ENCODE data around the gene SULT1A2.
A peak's percentile ranks its signal among the peaks of the same experiment; 100 is the strongest.
"Not testable (repeated sequence)": the region's sequence is repeated elsewhere in the genome, so short reads cannot be mapped to it uniquely, and the experiment has no call there.

SULT1A2 gene

DNA sequence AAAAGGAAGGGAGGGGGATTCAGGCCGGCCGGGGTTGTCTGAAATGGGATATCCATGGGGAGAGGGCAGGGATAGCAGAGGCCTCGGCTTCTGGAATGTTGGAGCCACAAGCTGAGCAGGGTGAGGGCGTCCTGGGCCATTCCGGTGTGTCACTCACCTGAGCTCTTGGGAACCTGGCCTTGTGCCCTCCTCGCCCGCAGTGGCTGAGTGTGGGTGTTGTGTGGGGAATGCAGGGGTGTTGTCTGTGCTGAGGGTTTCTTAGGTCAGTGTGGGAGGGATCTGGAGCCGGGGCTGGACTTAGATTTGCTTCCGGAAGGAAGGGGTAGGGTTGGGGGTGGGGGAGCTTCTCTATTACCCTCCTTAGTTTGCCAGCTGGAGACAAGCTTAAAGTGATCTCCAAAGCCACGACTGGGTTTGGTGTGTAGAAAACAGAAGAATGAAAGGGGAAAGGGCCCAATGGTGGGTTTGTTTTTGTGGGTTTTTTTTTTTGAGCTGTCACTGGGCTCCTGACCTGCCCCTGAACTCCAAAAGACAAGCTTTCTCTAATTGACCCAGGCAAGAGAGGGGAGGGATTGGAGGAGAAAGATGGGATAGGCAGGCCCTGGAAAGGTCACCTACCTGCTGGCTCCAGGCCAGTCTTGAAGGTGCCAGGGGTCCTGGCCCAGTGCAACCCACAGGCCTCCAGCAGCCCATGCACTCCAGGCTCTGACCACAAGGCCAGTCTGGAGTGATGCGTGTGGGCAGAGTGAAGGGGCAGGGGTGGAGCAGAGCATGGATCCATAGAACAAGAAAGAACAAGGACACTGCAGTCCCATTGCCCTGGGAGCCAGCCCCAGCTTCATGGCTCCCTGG is at the start of gene SULT1A2:
SULT1A2 (minus strand) TSS at position 211 of the 852 bp plus-strand sequence. CDS start 1,120 bp downstream, outside the sequence.
- ChIA-PET POLR2A (no interaction called here), CTCF (no interaction called here)
- DNase-seq (ENCODE audit: low read depth, low spot score): no peak
- TF ChIP-seq, protein P1, sequence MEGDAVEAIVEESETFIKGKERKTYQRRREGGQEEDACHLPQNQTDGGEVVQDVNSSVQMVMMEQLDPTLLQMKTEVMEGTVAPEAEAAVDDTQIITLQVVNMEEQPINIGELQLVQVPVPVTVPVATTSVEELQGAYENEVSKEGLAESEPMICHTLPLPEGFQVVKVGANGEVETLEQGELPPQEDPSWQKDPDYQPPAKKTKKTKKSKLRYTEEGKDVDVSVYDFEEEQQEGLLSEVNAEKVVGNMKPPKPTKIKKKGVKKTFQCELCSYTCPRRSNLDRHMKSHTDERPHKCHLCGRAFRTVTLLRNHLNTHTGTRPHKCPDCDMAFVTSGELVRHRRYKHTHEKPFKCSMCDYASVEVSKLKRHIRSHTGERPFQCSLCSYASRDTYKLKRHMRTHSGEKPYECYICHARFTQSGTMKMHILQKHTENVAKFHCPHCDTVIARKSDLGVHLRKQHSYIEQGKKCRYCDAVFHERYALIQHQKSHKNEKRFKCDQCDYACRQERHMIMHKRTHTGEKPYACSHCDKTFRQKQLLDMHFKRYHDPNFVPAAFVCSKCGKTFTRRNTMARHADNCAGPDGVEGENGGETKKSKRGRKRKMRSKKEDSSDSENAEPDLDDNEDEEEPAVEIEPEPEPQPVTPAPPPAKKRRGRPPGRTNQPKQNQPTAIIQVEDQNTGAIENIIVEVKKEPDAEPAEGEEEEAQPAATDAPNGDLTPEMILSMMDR (IDR thresholded peaks at IDR 0.05; ENCODE audit: insufficient read depth, low read length, missing control alignments): no peak
- H3K4me3 ChIP-seq (ENCODE audit: low read depth, low read length): no peak within 1 kb of the TSS

DNA sequence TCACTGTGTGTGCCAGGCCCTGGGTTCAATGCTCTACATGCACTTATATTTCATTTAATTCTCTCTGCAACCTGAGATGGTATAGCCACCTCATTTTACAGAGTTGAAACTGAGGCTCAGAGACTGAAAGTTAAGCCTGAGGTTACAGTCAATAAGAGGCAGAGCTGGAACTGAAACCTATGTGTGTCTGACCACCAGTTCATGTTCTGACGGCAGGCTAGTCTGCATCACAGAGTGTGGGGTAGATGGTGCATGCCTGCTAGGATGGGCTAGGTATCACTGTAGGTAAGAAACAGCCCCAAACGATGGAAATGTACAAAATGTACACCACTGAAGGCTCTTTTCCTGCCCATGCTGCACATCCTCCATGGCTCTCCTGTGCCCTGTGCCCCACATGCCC is 43.1 kb upstream of the SULT1A2 start:
- CTCF ChIA-PET; DNase-seq (ENCODE audit: low read depth, low spot score); POLR2A ChIA-PET; H3K4me3 ChIP-seq (ENCODE audit: low read depth, low read length): not testable (repeated sequence)

DNA sequence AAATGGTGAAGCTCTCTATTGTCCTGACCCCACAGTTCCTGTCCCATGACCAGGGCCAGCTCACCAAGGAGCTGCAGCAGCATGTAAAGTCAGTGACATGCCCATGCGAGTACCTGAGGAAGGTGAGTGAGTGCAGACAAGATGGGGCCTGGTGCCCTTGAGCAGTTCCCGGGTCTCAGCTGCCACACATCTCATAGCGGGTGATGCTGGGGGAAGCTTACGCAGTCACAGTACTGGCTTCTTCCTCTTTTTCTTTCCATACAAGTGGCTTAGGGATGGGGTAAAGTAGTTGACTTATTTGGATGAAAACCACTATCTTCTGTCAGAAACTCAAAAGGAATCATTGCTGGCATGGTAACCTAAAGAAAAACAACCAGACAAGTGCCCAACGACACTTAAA is 41.5 kb upstream of the SULT1A2 start:
- POLR2A ChIA-PET; DNase-seq (ENCODE audit: low read depth, low spot score); H3K4me3 ChIP-seq (ENCODE audit: low read depth, low read length); CTCF ChIA-PET: not testable (repeated sequence)

DNA sequence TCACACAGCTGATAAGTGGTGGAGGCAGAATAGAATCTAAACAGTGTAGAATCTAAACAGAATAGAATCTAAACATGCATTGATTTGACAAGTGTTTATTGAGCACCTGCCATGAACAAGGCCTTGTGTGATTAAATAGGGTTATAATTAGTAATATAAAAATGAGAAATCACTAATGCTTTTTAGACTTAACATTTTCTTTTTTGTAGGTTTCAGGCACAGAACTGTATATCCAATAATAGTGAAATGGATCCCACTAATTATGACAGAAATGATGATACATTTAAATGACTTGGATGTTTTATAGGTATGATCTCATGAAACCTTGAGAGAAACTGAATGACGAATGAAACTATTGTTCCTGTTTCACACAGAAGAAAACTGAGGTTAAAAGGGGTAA is 40.9 kb upstream of the SULT1A2 start, which contains the start of gene NPIPB8:
NPIPB8 (plus strand) TSS at position 301 of the 400 bp plus-strand sequence. CDS start 296 bp downstream, outside the sequence.
- POLR2A ChIA-PET; H3K4me3 ChIP-seq (ENCODE audit: low read depth, low read length); CTCF ChIA-PET; DNase-seq (ENCODE audit: low read depth, low spot score): not testable (repeated sequence)

DNA sequence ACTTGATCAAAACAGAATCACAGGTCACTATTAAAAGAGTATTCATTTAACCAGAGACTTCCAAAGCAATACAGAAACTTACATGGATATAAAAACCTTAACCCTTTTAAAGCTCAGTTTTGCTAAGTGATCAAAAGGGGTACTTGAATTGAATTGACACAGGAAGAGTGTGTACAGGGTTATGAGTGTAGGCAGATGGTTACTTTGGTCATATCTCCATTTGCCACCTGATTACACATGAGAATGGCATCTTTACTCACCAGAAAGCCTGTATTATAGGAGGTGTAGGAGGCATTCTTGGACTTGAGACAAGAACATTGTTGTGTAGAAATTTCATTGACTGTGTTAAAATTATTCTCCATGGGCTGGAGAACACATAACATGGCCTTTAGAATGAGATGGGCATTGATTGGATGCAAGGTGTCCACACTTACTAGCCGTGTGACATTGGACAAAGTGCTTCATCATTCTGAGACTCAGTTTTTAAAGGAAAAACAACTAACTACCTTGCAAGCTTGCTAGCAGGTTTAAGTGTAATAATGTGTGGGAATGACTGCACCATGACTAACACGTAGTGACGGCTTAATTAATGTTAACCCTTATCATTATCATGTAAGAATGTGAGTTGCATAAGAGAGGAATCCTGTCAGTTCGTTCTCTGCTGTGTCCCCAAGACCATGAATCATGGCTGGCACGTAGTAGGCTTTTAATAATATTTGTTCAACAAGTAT is 39.4 kb upstream of the SULT1A2 start:
- POLR2A ChIA-PET; CTCF ChIA-PET; H3K4me3 ChIP-seq (ENCODE audit: low read depth, low read length): not testable (repeated sequence)
- DNase-seq (ENCODE audit: low read depth, low spot score): peak; percentile 10

DNA sequence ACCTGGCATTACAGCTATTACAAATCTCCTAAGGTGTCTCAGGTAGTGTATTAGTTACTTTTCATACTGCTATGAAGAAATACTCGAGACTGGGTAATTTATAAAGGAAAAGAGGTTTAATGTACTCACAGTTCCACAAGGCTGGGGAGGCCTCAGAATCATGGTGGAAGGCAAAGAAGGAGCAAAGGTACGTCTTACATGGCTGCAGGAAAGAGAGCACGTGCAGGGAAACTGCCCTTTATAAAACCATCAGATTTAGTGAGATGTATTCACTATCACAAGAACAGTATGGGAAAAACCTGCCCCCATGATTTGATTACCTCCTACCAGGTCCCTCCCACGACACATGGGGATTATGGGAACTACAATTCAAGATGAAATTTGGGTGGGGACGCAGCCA is 34.1 kb upstream of the SULT1A2 start:
- POLR2A ChIA-PET; CTCF ChIA-PET; H3K4me3 ChIP-seq (ENCODE audit: low read depth, low read length); DNase-seq (ENCODE audit: low read depth, low spot score): not testable (repeated sequence)

DNA sequence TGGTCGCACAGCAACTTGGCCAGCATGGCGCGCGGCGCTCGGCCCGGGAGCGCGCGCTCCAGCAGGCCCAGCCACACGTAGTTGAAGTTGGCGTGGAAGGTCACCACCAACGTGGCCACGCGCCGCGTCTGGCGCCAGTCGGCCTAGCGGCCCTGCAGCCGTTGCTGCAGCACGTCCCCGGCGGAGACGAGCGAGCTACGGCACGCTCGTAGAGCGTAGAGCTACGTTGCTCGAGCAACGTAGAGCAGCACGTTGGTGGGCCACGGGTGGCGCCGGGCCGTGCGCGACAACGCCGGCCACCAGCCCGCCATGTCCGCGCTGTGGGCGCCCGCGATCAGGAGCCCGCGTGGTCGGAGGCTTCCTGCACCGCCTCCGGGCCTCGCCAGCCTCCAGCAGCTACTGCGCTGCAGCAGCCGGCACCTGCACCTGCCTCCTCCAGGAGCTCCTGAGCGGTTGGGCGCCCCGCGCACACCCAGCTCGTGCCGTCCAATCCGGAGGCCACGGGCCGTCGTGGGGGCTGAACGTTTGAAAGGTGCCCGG is 26.4 kb upstream of the SULT1A2 start:
- no peak overlapping the region for H3K4me3 ChIP-seq (ENCODE audit: low read depth, low read length)
- ChIA-PET CTCF (no interaction called here), POLR2A (no interaction called here)
- no peak for DNase-seq (ENCODE audit: low read depth, low spot score)
- TF ChIP-seq, protein P1 (IDR thresholded peaks at IDR 0.05; ENCODE audit: insufficient read depth, low read length, missing control alignments): no peak

DNA sequence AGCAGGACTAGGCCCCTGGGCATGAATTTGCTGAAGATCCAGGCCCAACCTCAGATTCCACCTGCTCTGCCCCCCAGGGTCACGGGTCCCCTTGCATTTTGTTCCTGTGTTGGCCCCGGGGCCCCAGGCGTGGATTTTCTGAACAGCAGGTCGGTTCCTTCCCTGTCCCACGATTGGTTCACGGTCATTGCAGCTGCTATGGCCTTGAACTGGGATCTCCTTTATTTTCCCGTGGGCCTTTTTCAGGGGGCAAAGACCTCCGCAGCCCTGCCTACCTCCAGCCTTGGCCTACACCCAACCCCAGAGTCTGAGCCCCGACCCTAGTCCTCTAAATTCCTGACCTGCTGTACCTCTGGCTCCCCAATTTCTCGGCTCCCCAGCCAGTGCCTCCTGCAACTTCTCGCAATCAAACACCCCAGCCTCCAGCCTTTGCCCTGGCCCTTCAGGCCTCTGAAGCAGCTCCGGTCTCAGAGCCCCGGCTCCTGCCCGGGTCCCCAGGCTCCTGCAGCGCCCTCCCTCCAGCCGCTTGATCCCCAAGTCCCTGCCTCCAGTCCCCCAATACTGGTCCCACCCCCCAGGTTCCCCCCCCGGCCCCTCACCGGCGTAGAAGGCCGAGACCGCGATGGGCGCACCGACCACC is 25.8 kb upstream of the SULT1A2 start:
- CTCF ChIA-PET; H3K4me3 ChIP-seq (ENCODE audit: low read depth, low read length); DNase-seq (ENCODE audit: low read depth, low spot score); POLR2A ChIA-PET: not testable (repeated sequence)

DNA sequence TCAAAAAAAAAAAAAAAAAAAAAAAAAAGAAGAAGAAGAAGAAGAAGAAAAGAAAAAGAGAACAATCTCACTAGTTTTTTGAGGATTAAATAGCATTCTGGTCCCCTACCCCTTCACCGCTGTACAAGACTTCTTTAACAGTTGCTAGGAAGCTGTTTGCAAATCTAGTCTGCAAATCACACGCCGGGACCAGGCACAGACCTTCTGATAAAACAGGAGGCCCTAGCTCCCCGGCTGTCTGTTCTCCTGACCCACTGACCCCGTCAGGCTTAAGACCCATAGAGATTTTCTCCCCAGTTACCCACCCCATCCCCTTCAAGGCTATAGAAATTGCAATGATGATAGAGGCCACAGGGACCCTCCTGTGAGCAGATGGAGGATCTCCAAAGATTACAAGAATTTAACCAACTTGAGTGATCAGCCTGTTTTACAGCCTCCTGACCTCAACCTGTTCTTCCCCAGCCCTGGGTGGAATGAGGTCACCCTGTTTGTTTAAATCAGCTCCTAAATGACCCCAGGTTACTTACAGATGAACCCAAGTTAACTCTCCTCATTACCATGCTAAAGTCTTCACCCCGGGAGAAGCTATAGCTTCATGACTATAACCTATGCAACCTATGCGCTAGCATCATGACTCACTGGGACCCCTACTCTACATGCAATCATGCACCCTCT is 24.8 kb upstream of the SULT1A2 start:
- DNase-seq (ENCODE audit: low read depth, low spot score): no peak
- CTCF ChIA-PET: no interaction called here
- TF ChIP-seq, protein P1 (IDR thresholded peaks at IDR 0.05; ENCODE audit: insufficient read depth, low read length, missing control alignments): no peak

DNA sequence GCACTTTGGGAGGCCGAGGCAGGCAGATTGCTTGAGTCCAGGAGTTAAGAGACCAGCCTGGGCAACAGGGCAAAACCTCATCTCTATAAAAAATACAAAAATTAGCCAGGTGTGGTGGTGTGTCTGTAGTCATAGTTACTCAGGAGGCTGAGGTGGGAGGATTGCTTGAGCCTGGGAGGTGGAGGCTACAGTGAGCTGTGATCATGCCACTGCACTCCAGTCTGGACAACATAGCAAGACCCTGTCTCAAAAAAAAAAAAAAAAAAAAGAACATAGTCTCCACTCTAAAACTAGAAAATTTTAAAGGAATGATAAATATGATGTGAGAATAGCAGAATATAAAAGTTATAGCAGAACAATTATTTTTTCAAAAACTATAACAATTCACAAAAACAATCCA is 23.5 kb upstream of the SULT1A2 start:
- DNase-seq (ENCODE audit: low read depth, low spot score); POLR2A ChIA-PET; H3K4me3 ChIP-seq (ENCODE audit: low read depth, low read length); CTCF ChIA-PET: not testable (repeated sequence)

More for the DNA sequence above, 24.8 kb upstream of the SULT1A2 start:
- no peak overlapping the region for H3K4me3 ChIP-seq (ENCODE audit: low read depth, low read length)
- POLR2A ChIA-PET: no interaction called here
